Hepatic stellate cell (primary cell): ENCODE data around the gene OR5B3.
"Not testable (repeated sequence)": the region's sequence is repeated elsewhere in the genome, so short reads cannot be mapped to it uniquely, and the experiment has no call there.

Source experiments
- DNase-seq: peaks from one replicate; pipeline ENCODE4 v3.0.0; 2011; ENCODE audit warnings: low spot score

Gene OR5B3

DNA sequence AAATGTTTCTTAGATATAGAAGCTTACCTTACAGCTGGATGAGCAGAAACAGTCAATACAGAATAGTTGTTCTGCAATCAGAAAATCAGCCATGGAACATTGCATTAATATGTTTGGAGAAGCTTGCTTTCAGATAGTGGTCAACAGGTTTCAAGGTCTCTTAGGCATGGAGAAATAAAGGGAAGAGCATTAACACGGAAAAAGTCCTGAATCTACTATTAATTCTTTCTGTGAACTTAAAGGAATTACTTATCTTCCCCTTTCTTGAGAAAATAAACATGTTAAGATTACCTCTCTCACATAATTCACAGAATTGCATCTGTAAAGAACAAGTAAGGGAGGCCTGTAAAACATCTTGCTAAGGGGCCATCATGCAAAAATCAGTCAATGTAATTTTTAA lies at the start of gene OR5B3:
TSS of gene OR5B3 (minus strand) at position 101 of the 400 bp plus-strand sequence. CDS start 3,465 bp downstream, outside the sequence.
- no peak for DNase-seq

DNA sequence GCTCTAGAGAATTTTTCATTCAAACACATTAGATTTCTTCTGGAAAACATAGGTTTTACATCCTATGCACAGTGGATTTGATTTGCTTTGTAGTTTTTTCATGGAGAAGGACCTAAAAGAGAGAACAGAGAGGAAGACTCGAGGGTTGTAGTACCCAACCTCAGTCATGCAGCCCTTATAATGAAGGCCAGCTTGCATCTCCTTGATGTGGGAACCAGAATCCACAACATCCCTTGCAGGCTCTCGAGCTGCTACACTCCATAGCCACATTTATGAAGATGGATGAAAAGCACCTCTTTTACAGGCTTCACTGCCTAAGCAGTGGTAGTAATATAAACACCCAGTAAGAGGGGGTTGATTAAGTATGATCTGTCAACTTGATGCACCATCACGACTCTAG lies 44.9 kb upstream of the OR5B3 start:
- DNase-seq = no peak

DNA sequence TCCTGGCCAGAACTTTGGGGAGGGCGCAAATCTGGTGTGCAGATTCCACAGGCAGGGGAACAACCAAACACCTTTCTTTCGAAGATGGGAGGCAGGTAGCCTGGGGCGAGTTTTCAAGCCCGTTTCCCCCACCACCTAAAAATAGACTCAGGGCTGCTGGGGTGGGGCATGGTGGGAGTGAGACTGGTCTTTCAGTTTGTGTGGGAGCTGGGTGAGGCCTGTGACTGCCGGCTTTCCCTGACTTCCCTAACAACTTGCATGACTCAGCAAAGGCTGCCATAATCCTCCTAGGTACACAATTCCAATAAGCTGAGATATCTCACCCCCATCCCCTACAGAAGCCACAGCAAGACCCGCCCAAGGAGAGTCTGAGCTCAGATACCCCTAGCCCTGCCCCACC lies 39.6 kb upstream of the OR5B3 start:
- no peak for DNase-seq

DNA sequence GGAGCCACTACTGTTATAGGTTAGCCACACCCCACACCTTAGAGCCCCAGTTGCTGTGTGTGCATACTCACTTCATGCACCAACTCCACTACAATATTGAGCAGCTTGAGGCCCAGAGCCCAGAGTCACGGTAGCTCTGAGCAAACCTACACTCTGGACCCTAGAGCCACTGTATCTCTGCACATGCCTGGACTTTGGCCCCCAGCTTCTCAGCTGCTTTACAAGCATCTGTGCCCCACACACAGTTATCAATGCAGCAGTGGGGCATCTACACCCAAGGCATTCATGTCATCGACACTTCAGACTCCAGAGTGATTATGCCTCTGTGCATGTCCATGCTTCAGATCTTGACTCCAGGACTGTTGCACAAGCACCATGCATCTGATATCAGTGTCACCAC lies 37.6 kb upstream of the OR5B3 start:
- DNase-seq = no peak

DNA sequence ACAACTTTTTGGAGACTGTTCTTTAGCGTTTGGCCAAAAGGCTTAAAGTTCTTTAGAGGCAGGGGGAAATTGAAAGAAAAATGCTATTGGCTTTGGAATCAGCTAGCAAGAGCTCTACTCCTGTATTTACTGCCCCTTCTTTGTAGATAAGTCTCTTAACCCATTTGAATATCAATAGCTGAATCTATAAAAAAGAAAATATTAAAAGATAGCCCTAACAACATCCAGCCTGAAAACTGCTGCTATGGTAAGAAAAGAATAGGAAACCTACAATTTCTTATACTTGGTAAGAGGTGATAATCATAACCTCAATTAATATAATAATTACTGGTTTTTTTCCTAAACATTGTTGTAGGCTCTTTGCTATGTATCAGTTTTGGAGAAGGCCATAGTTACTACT lies 35.5 kb upstream of the OR5B3 start, which contains the start of gene OR5B12:
TSS of gene OR5B12 (minus strand) at position 101 of the 400 bp plus-strand sequence. CDS start 2,085 bp downstream, outside the sequence.
- DNase-seq = no peak

DNA sequence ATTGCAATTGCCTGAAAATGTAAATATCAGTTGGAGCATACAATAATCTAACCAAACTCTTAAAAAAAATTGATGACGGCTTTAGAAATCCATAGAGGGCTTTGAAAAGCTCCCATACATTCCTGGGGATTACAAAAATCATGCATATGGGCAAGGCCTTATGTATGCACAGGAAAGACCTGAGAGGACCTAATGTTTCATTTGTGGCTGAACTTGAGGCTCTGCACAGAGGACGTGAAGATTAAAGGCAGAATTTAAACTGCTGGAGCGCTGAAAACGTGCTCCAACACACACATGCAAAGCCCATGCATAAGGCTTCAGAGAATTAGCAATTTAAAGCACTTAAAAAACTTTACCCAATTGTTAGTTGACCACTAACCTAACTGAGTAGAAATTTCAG lies 31.8 kb upstream of the OR5B3 start:
- DNase-seq = no peak

DNA sequence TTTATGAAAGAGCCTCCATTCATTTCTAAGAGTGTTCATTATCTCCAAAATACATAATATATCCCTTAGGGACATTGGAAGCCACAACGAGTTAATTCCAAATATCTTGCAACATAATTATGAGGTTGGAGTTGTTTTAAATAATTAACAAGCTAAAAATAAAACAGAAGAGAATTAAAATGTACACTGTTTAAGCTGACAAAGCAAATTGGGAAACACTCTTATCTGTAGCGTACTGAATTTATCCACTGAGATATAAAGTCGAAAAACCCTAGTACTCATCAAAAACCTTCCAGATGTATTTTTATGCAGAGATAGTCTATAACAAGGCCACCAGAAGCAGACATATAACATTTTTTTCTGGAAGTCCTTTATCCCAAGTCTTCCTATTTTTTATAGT lies 27.5 kb upstream of the OR5B3 start:
- no peak for DNase-seq

DNA sequence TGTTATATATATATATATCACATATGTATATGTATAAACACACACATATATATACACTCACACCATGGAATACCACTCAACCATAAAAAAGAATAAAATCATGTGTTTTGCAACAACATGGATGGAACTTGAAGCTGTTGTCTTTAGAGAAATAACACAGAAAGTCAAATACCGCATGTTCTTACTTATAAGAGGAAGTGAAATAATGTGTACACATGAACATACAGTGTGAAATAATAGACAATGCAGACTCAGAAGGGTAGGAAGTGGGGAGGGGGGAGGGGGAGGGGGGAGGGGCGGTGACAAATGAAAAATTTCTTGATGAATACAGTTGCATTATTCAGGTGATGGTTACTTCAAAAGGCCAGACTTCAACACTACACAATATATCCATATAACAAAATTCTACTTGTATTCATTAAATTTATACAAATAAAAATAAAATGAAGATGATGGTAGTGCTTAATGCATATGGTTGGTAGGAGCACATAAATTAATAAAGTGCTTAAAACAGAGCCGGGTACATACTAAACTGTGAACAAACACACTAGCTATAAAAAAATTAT lies 27.0 kb upstream of the OR5B3 start:
- no peak for DNase-seq

DNA sequence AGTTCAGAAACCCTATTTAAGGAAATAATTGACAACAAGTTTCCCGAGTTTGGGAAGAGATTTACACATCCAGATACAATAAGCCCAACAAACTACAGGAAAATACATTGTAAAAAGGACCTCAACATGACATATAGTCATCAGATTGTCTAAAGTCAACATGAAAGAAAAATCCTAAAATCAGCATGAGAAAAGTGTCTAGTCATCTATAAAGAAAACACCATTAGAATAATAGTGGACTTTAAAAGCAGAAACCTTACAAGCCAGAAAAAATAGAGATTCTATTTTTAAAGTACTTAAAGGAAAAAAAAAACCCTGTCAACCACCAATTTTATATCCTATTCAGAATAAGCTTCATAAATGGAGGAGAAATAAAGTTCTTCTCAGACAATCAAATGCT lies 22.6 kb upstream of the OR5B3 start:
- no peak for DNase-seq

DNA sequence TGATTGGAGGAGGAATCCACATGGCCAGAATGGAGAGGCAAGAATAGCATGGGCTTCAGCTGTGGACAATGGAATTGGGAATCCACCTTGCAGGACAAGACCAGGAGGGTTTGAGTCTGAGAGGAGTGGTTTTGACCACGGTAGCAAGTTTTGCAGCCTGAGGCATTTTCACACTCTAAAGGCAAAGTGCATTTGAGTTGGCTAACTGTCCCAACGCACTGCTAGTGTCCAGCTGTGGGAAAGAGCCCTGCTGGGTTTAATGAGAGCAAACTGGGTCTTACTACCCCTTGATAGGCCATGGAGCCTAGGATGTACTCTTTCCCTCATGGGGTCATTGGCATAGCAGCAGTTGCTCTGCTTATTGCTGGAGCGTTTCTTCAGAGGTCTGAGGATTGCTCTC lies 21.3 kb upstream of the OR5B3 start, which contains the start of gene OR5B2:
TSS of gene OR5B2 (minus strand) at position 101 of the 400 bp plus-strand sequence. CDS start 4,860 bp downstream, outside the sequence.
- no peak for DNase-seq

DNA sequence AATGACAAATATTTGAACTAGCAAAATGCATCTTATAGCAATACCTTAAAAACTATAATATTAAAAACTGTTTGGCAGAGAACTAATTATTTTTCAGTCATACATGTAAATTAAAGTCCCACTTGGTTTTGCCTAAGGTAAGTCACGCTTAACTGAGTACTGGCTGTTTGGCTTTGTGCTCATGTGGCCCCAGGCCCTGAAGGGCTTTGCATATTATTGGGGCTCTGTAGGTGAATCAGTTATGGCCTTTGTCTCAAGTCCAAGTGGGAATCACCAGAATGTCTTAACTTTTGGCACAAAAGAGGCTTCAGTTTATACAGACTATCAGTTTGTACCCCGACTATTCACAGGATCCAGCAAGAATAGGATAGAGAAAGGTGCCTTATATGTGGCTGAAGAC lies 7.1 kb downstream of the OR5B3 start:
- not testable (repeated sequence) for DNase-seq

DNA sequence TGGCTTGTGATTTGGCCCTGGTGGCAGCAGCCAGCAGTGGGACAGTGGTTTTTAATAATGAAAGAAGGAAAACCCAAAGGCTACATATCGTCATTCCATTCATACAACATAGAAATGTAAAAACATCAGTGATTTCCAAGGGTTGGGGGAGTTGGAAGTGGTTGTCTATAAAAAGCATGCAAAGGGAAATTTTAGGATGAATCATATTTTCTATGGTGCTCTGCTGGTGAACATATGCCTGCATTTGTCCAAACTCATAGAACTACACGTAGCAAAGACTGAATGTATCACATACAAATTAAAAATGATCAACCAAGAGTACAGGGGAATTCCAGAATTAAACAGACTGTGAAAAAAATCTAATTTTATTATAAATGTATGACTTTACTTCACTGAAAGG lies 11.1 kb downstream of the OR5B3 start:
- DNase-seq = peak; percentile 14

DNA sequence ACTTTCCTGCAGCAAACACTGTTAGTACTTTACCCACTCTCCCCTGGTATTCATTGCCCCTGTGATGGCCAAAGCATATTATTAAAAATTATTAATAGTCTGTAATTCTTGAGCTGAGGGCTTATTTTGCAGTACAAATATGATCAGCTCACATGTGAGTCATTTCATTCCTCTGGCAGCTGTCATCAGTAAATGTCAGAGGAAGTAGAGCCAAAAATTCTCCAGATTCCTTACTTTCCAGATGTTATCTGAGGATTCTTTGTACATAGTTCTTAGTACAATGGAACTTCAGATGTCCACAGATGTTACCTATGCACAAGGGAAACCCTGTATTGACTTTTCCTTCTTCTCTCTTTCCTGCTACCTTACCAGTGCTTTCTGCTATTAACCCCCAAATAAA lies 12.5 kb downstream of the OR5B3 start:
- DNase-seq = peak; percentile 51

DNA sequence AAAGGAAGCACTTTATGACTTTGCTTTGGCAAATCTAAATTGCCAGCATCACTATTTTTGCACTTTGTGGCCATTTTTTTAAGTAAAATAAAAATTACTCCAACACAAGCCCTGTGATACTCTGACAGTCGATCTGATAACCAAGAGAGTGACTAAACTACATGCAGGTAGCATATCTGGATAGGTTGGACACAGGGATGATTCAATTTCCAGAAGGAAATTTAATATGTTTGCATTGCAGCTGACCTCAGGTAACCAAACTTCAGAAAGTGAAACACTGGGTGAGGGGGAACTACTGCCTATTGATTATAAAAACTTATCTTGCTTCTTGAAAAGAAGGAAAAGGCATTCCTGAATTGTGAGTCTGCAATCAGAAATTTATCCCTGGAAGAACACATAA lies 13.9 kb downstream of the OR5B3 start:
- no peak for DNase-seq

DNA sequence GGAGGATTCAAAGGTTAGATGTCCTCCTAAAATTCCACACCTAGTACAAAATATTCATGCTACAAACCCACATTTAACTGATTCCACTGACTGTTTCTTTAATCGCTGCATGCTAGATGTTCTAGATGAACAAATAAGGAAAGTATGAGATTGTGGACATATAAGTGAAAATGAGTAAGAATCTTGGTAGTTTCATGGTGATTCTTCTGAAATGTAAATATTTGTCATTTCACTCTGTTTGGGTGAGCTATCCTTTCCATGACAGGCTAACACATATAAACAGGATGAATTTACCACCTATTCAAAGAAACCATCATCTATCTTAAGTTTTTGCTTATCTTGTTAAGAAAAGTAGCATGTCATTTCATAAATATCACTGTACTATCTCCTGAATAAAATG lies 14.8 kb downstream of the OR5B3 start:
- DNase-seq = no peak

DNA sequence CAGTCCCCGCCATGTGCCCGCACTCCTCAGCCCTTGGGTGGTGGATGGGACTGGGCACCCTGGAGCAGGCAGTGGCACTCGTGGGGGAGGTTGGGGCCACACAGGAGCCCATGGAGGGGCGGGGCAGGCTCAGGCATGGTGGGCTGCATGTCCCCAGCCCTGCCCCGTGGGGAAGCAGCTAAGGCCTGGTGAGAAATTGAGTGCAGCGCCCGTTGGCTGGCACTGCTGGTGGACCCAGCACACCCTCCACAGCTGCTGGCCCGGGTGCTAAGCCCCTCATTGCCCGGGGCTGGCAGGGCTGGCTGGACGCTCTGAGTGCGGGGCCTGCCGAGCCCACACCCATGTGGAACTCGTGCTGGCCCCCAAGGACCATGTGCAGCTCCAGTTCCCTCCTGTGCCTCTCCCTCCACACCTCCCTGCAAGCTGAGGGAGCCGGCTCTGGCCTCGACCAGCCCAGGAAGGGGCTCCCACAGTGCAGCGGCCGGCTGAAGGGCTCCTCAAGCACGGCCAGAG lies 16.1 kb downstream of the OR5B3 start:
- DNase-seq = no peak

DNA sequence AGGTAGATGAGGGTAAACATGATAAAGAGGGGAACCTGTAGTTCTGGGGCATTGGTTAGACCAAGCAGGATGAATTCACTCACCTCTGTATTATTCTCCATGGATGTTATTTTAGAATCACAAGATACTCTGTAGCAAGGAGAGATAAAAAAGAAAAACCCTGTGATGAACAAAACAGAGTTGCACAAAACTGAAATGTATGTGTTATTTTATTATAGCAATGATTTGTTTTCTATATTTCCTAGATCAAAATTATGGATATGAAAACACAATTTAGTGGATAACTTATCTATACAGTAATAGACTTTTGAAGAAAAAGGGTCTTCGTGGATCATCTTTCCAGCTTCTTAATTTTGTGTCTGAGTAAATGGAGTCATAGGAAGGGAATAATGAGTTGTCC lies 47.7 kb downstream of the OR5B3 start, which contains the start of gene OR5B17:
TSS of gene OR5B17 (minus strand) at position 101 of the 400 bp plus-strand sequence. CDS start at position 101, 0 bp downstream.
- no peak for DNase-seq

DNA sequence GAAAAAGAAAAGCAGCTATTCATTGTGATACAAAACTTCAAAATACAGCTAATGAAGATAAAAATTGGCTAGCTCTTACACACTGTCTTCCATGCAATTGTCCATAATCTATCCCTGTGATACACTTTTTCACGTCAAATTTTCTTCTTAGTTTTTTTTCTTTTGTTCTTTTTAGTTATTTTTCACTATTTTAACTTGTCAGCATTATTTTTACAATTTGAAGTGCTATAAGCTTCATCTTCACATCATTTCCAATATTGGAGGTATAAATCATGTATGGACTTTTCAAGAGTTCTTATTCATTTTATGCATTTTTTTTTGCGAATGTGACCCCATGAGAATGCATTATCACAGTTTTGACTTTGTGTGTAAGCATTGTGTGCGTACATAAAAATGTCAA lies 51.9 kb downstream of the OR5B3 start:
- DNase-seq = no peak
